Astrocyte (in vitro differentiated cells and primary cell): ENCODE measurements around the gene ECE1. TPM values are rescaled to one million over a fixed set of nuclear protein-coding genes. Genes with fewer than 3 reads are reported as not detected.
A peak's percentile ranks its signal among the peaks of the same experiment; 100 is the strongest.
"Not testable (repeated sequence)": the region's sequence is repeated elsewhere in the genome, so short reads cannot be mapped to it uniquely, and the experiment has no call there.

Source experiments
- DNase-seq: peaks from one replicate; pipeline ENCODE4 v3.0.0-alpha.2; 2010; ENCODE audit warnings: low read depth
- FAIRE-seq: peaks from 2 replicates; lab custom pipeline; 2011; peaks lifted over from hg19 to GRCh38; lab: Jason Lieb, UNC
- H2AFZ ChIP-seq: 2 replicates; pipeline ENCODE4 v1.6.0; 2012; ENCODE audit warnings: low read depth, low read length, inconsistent platforms
- H3K27ac ChIP-seq: 2 replicates; pipeline ENCODE4 v1.5.1; 2011; ENCODE audit warnings: low read depth, low read length, inconsistent platforms
- H3K27me3 ChIP-seq: 2 replicates; pipeline ENCODE4 v1.6.0; 2011; ENCODE audit warnings: low read length, inconsistent platforms; ENCODE audit not compliant: insufficient read depth
- H3K36me3 ChIP-seq: 2 replicates; pipeline ENCODE4 v1.5.1; 2011; ENCODE audit warnings: low read length, inconsistent platforms; ENCODE audit not compliant: insufficient read depth
- H3K4me1 ChIP-seq: 2 replicates; pipeline ENCODE4 v1.5.1; 2011; ENCODE audit warnings: low read length, inconsistent platforms; ENCODE audit not compliant: insufficient read depth
- H3K4me2 ChIP-seq: 2 replicates; pipeline ENCODE4 v1.6.0; 2012; ENCODE audit warnings: low read length, inconsistent platforms
- H3K4me3 ChIP-seq: 2 replicates; pipeline ENCODE4 v1.5.1; 2011; ENCODE audit warnings: low read depth, mild to moderate bottlenecking, low read length, inconsistent platforms; ENCODE audit not compliant: insufficient read depth
- H3K79me2 ChIP-seq: 2 replicates; pipeline ENCODE4 v1.6.0; 2012; ENCODE audit warnings: mild to moderate bottlenecking, low read length, inconsistent platforms; ENCODE audit not compliant: insufficient read depth
- H3K9ac ChIP-seq: 2 replicates; pipeline ENCODE4 v1.6.0; 2012; ENCODE audit warnings: mild to moderate bottlenecking, low read length, inconsistent platforms
- H3K9me3 ChIP-seq: 2 replicates; pipeline ENCODE4 v1.5.1; 2012; ENCODE audit warnings: low read depth, mild to moderate bottlenecking, low read length, inconsistent platforms; ENCODE audit not compliant: insufficient read depth
- H4K20me1 ChIP-seq: 2 replicates; pipeline ENCODE4 v1.6.0; 2012; ENCODE audit warnings: low read length, inconsistent platforms; ENCODE audit not compliant: insufficient read depth
- H3K27ac Mint-ChIP-seq: one replicate; pipeline ENCODE4 v1.8.0; 2021; ENCODE audit warnings: mild to moderate bottlenecking, mixed read lengths; ENCODE audit not compliant: unreplicated experiment
- H3K27me3 Mint-ChIP-seq: one replicate; pipeline ENCODE4 v1.8.0; 2021; ENCODE audit warnings: low read depth, mixed read lengths; ENCODE audit not compliant: unreplicated experiment
- H3K36me3 Mint-ChIP-seq: one replicate; pipeline ENCODE4 v1.8.0; 2021; ENCODE audit warnings: low read depth, mixed read lengths; ENCODE audit not compliant: unreplicated experiment
- H3K4me1 Mint-ChIP-seq: one replicate; pipeline ENCODE4 v1.8.0; 2021; ENCODE audit warnings: low read depth, mixed read lengths; ENCODE audit not compliant: unreplicated experiment
- H3K4me3 Mint-ChIP-seq: one replicate; pipeline ENCODE4 v1.8.0; 2021; ENCODE audit warnings: mild to moderate bottlenecking, moderate library complexity, mixed read lengths; ENCODE audit not compliant: unreplicated experiment
- H3K9me3 Mint-ChIP-seq: one replicate; pipeline ENCODE4 v1.8.0; 2021; ENCODE audit warnings: mild to moderate bottlenecking, mixed read lengths; ENCODE audit not compliant: unreplicated experiment
- EZH2 ChIP-seq: IDR thresholded peaks from 2 replicates; pipeline ENCODE4 v1.6.1; 2012; ENCODE audit warnings: mild to moderate bottlenecking, low read length, inconsistent platforms; ENCODE audit not compliant: insufficient read depth
- total RNA-seq: library from RNA; stranded (reverse); gene quantifications from 2 replicates; pipeline ENCODE4 v1.2.1, GENCODE V29; 2021
- TF ChIP-seq, protein P1 (sequence below): IDR thresholded peaks from 2 replicates; pipeline ENCODE4 v1.5.1; 2011; ENCODE audit warnings: low read depth, mild to moderate bottlenecking, inconsistent platforms, low read length, moderate library complexity; ENCODE audit not compliant: insufficient read depth

ECE1 gene
- total RNA-seq, 1 donor from 2014 or later: 172 TPM

DNA sequence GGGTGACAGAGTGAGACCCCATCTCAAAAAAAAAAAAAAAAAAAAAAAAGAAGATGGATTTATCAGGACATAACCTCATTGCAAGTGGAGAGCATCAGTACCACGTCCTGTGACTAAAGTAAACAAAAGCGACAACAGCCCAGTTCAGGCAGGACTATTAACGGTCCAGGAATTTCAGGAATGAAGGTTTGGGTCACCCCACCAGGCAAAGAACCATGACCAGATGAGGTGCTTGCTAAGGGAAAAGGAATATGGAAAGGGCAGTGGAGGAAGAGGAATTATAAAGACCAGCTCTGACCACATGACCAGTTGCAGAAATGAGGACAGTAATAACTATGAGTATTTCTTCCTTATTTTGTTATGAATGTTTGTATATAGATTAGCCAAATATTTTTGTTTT, 78.1 kb downstream of the ECE1 start:
- FAIRE-seq: no peak
- H3K9ac ChIP-seq: no peak overlapping the region
- H3K4me1 ChIP-seq: peaks cover 2% of the 10 kb centered on the region
- Mint-ChIP-seq H3K27ac (no peak overlapping the region), H3K27me3 (peaks cover 2% of the 10 kb centered on the region), H3K4me1 (peaks cover 4% of the 10 kb centered on the region), H3K9me3 (no peaks in the 10 kb centered on the region), H3K36me3 (no peaks in the 10 kb centered on the region), H3K4me3 (peak overlapping the region; percentile 22)
- no peak for DNase-seq
- H3K4me3 ChIP-seq: no peak overlapping the region
- peaks cover 6% of the 10 kb centered on the region for H4K20me1 ChIP-seq
- no peaks in the 10 kb centered on the region for H3K9me3 ChIP-seq
- no peaks in the 10 kb centered on the region for H3K36me3 ChIP-seq
- no peak overlapping the region for H2AFZ ChIP-seq
- H3K27me3 ChIP-seq: no peaks in the 10 kb centered on the region
- H3K27ac ChIP-seq: no peak overlapping the region
- H3K4me2 ChIP-seq: no peak overlapping the region
- TF ChIP-seq EZH2: no peak
- TF ChIP-seq, protein P1, sequence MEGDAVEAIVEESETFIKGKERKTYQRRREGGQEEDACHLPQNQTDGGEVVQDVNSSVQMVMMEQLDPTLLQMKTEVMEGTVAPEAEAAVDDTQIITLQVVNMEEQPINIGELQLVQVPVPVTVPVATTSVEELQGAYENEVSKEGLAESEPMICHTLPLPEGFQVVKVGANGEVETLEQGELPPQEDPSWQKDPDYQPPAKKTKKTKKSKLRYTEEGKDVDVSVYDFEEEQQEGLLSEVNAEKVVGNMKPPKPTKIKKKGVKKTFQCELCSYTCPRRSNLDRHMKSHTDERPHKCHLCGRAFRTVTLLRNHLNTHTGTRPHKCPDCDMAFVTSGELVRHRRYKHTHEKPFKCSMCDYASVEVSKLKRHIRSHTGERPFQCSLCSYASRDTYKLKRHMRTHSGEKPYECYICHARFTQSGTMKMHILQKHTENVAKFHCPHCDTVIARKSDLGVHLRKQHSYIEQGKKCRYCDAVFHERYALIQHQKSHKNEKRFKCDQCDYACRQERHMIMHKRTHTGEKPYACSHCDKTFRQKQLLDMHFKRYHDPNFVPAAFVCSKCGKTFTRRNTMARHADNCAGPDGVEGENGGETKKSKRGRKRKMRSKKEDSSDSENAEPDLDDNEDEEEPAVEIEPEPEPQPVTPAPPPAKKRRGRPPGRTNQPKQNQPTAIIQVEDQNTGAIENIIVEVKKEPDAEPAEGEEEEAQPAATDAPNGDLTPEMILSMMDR: no peak
- H3K79me2 ChIP-seq: no peaks in the 10 kb centered on the region

- not testable (repeated sequence) for H3K4me1 Mint-ChIP-seq, H3K27me3 ChIP-seq, H3K4me3 ChIP-seq, H3K9ac ChIP-seq, H3K4me3 Mint-ChIP-seq, H3K36me3 ChIP-seq, H3K27ac ChIP-seq, H3K79me2 ChIP-seq, H3K27ac Mint-ChIP-seq, DNase-seq, H3K9me3 ChIP-seq, H3K9me3 Mint-ChIP-seq, H4K20me1 ChIP-seq, H3K4me2 ChIP-seq, H2AFZ ChIP-seq, H3K36me3 Mint-ChIP-seq, H3K27me3 Mint-ChIP-seq, FAIRE-seq, H3K4me1 ChIP-seq
These were observed 82.0 kb downstream of the ECE1 start for GRCh38 chr1:21208137-21208700.

GRCh38 chr1:21206117-21206516, 84.1 kb downstream of the ECE1 start:
- Mint-ChIP-seq H3K4me3 (no peak overlapping the region), H3K4me1 (no peaks in the 10 kb centered on the region), H3K27me3 (peaks cover 2% of the 10 kb centered on the region), H3K36me3 (no peaks in the 10 kb centered on the region), H3K27ac (no peak overlapping the region), H3K9me3 (no peaks in the 10 kb centered on the region)
- no peaks in the 10 kb centered on the region for H3K79me2 ChIP-seq
- no peak overlapping the region for H2AFZ ChIP-seq
- no peak overlapping the region for H3K4me3 ChIP-seq
- H3K4me1 ChIP-seq: no peaks in the 10 kb centered on the region
- TF ChIP-seq, protein P1: no peak
- no peak for TF ChIP-seq EZH2
- H3K4me2 ChIP-seq: no peak overlapping the region
- DNase-seq (peak; percentile 65), FAIRE-seq (no peak)
- H3K9me3 ChIP-seq: no peaks in the 10 kb centered on the region
- H3K36me3 ChIP-seq: no peaks in the 10 kb centered on the region
- no peak overlapping the region for H3K27ac ChIP-seq
- no peak overlapping the region for H3K9ac ChIP-seq
- H4K20me1 ChIP-seq: no peaks in the 10 kb centered on the region
- H3K27me3 ChIP-seq: no peaks in the 10 kb centered on the region
